ENCODE measurements around the gene SFT2D1.

Gene SFT2D1

DNA sequence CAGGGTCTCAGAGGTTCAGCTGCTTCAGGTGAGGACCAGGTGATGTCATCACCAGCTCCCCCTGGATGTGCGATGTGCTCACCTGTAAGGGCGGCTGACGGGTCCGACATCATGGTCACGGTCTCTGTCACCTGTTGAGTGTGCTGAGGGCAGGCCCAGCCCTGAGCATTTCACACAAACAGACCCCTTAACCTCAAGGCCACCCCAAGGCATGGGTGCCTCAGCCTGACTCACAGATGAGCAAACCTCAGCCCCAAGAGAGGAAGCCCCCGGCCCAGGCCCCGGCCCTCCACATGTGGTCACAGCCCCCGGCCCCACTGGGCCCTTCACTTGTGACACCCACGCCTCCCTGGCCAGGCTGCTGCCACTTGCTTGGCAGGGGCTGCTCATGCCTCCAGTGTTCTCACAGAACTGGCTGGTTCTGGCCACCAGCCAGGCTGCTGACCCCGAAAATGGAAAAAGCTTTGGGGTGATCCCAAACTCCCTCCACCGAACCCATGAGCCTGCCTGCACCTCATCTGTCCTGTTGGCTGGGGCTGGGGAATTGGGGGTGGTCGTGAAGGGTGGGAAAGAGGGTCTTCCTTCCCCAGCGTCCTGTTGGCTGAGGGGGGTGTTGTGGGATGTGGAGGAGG is 67.5 kb downstream of the SFT2D1 start:
- DNase-seq, result no peak

DNA sequence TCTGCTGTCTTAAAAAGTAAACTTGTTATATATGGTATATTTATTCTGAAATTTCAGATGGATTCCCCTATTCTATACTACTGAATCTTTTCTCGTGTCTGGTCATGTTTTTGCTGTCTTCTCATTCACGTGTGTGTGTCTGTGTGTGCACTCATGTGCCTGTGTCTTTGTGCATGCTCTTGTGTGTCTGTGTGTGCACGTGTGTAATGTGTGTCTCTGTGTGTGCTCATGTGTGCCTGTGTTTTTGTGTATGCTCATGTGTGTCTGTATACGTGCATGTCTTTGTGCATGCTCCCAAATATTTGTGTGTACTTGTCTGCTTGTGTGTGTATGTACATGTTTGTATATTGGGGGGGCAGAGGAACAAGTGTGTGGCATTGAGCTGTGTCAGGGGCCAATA is 68.2 kb downstream of the SFT2D1 start:
- no peak for DNase-seq

DNA sequence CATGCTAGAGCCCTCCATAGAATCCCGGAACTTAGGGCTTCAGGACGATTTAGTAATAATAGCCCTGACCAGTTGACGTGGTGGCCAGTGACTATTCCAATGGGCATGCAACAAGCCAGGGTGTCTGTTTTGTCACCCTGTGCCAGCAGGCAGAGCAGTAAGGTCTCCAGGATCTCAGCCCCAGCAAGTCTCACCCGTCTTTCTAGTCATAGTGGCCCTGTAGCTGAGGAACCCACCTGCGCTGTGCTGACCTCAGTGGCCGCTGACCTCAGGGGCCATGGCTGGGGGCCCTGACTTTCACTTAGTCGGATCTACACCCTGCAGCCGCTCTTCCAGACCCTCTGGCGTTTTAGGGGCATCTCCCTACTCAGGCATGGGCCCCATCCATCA is 71.0 kb downstream of the SFT2D1 start:
- no peak for DNase-seq

DNA sequence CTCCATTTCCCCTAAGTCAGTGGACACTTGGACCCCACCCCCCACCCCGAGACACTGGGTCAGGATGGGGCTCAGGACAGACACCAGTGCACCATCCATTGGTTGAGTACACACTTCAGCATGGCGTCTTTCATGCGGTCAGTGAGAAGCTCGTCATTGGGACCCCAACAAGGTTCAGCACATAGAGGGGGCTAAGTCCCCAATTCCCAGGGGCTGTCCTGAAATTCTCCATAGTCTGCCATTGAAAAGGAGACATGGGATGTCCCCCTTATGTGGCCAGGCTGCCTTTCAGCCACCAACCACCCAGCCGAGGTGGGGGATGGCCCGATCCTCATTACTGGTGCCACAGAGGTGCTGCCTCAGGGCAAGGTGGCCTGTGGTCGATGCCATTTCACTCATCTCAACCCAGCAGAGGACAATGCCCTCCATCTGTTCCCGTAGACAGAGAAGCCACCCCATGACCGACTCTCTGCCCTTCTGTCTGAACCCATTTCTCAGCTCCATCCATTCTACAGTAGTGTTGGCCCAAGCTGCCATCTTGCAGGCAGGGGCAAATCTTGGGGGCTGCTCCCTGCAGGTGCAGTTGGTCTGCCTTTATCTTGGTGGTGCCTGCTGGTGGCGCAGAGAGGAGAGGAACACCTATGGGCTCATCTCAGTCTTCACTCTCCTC is 71.5 kb downstream of the SFT2D1 start:
- no peak for DNase-seq
